Karpas-422 (cell line): ENCODE data around the gene MRPL58. TPM values are rescaled to one million over a fixed set of nuclear protein-coding genes. Genes with fewer than 3 reads are reported as not detected.

Experiments used
- DNase-seq: peaks from one replicate; pipeline ENCODE4 v3.0.0-alpha.2; 2015
- H2AFZ ChIP-seq: fragments of 200-600 bp; sonication (generic); 2 replicates; pipeline ENCODE4 v1.6.1; 2014; ENCODE audit warnings: antibody characterized with exemption, low read length, mixed read lengths
- H3K27ac ChIP-seq: fragments of 200-600 bp; sonication (generic); 2 replicates; pipeline ENCODE4 v1.5.1; 2014; ENCODE audit warnings: mild to moderate bottlenecking, low read length, moderate library complexity
- H3K27me3 ChIP-seq: fragments of 200-600 bp; sonication (generic); 2 replicates; pipeline ENCODE4 v1.6.1; 2014; ENCODE audit warnings: low read length, mixed read lengths
- H3K36me3 ChIP-seq: fragments of 200-600 bp; sonication (generic); 2 replicates; pipeline ENCODE4 v1.6.1; 2014; ENCODE audit warnings: low read length, mixed read lengths; ENCODE audit not compliant: insufficient read depth
- H3K4me1 ChIP-seq: fragments of 200-600 bp; sonication (generic); 2 replicates; pipeline ENCODE4 v1.6.1; 2014; ENCODE audit warnings: mild to moderate bottlenecking, low read length, mixed read lengths
- H3K4me2 ChIP-seq: fragments of 200-600 bp; sonication (generic); 2 replicates; pipeline ENCODE4 v1.6.1; 2014; ENCODE audit warnings: low read length, low read depth, mild to moderate bottlenecking; ENCODE audit not compliant: poor library complexity, severe bottlenecking
- H3K4me3 ChIP-seq: fragments of 200-600 bp; sonication (generic); 2 replicates; pipeline ENCODE4 v1.5.1; 2014; ENCODE audit warnings: mild to moderate bottlenecking, antibody characterized with exemption, low read length, mixed read lengths
- H3K79me2 ChIP-seq: fragments of 200-600 bp; sonication (generic); 2 replicates; pipeline ENCODE4 v1.6.1; 2014; ENCODE audit warnings: mild to moderate bottlenecking, low read length, mixed read lengths
- H3K9ac ChIP-seq: fragments of 200-600 bp; sonication (generic); 2 replicates; pipeline ENCODE4 v1.6.0; 2014; ENCODE audit warnings: low read length
- H3K9me2 ChIP-seq: fragments of 200-600 bp; sonication (generic), shearing (Covaris generic); replicated peaks from 2 replicates; pipeline ENCODE4 v1.6.0; 2014; ENCODE audit warnings: mild to moderate bottlenecking, low read length, moderate library complexity; ENCODE audit not compliant: insufficient read depth
- H3K9me3 ChIP-seq: fragments of 300-700, 200-600 bp; sonication (generic); 2 replicates; pipeline ENCODE4 v1.6.1; 2014; ENCODE audit warnings: low read length, mixed read lengths
- H4K20me1 ChIP-seq: fragments of 200-600 bp; sonication (generic); 2 replicates; pipeline ENCODE4 v1.6.1; 2014; ENCODE audit warnings: mild to moderate bottlenecking, antibody characterized with exemption, low read length, low read depth; ENCODE audit not compliant: insufficient read depth
- total RNA-seq: library from RNA; depleted of rRNA; stranded (reverse); fragments of >200 nt; shearing (Covaris generic); gene quantifications from 2 replicates; pipeline ENCODE4 v1.2.3, GENCODE V29; 2014; ENCODE audit warnings: low replicate concordance

Gene MRPL58
- total RNA-seq, 1 experiment from 2014 or later: 33.8 TPM

- Histone ChIP-seq H3K4me3 (no peak overlapping the region), H3K4me1 (peaks cover 15% of the 10 kb centered on the region), H3K9me3 (no peaks in the 10 kb centered on the region), H3K4me2 (no peak overlapping the region), H3K9ac (no peak overlapping the region), H3K79me2 (peaks cover 23% of the 10 kb centered on the region), H3K36me3 (peaks cover 13% of the 10 kb centered on the region; the same call in 1 of the 2 replicates), H3K27me3 (no peaks in the 10 kb centered on the region), H3K9me2 (no peaks in the 10 kb centered on the region), H4K20me1 (no peaks in the 10 kb centered on the region), H3K27ac (no peak overlapping the region), H2AFZ (no peak overlapping the region)
- DNase-seq: no peak
Measured at GRCh38 chr17:75051941-75052340, 39.5 kb downstream of the MRPL58 start.

- Histone ChIP-seq H3K9me3 (no peaks in the 10 kb centered on the region), H3K4me3 (no peak overlapping the region), H3K79me2 (no peaks in the 10 kb centered on the region), H3K9me2 (no peaks in the 10 kb centered on the region), H3K4me1 (no peaks in the 10 kb centered on the region), H4K20me1 (no peaks in the 10 kb centered on the region), H3K27ac (no peak overlapping the region), H3K36me3 (peaks cover 7% of the 10 kb centered on the region), H3K27me3 (no peaks in the 10 kb centered on the region), H2AFZ (no peak overlapping the region), H3K4me2 (no peak overlapping the region), H3K9ac (no peak overlapping the region)
- no peak for DNase-seq
Measured at GRCh38 chr17:75059369-75060345, 47.2 kb downstream of the MRPL58 start.

- Histone ChIP-seq H3K4me1 (no peaks in the 10 kb centered on the region), H3K36me3 (peaks cover 7% of the 10 kb centered on the region), H3K4me2 (no peak overlapping the region), H3K27ac (no peak overlapping the region), H3K9ac (no peak overlapping the region), H2AFZ (no peak overlapping the region), H4K20me1 (no peaks in the 10 kb centered on the region), H3K9me2 (no peaks in the 10 kb centered on the region), H3K9me3 (no peaks in the 10 kb centered on the region), H3K4me3 (no peak overlapping the region), H3K27me3 (no peaks in the 10 kb centered on the region), H3K79me2 (no peaks in the 10 kb centered on the region)
- DNase-seq: no peak
Measured at GRCh38 chr17:75060434-75061054, 48.1 kb downstream of the MRPL58 start.

GRCh38 chr17:75061055-75061438 is 48.6 kb downstream of the MRPL58 start:
- Histone ChIP-seq H3K36me3 (peaks cover 5% of the 10 kb centered on the region), H3K4me1 (no peaks in the 10 kb centered on the region), H3K9me3 (no peaks in the 10 kb centered on the region), H3K27ac (no peak overlapping the region), H2AFZ (no peak overlapping the region), H3K9me2 (no peaks in the 10 kb centered on the region), H3K9ac (no peak overlapping the region), H3K4me2 (no peak overlapping the region), H4K20me1 (no peaks in the 10 kb centered on the region), H3K4me3 (no peak overlapping the region), H3K27me3 (no peaks in the 10 kb centered on the region), H3K79me2 (no peaks in the 10 kb centered on the region)
- no peak for DNase-seq

- Histone ChIP-seq H4K20me1 (no peaks in the 10 kb centered on the region), H3K9me2 (no peaks in the 10 kb centered on the region), H3K27me3 (no peaks in the 10 kb centered on the region), H3K9me3 (no peaks in the 10 kb centered on the region), H3K36me3 (peaks cover 4% of the 10 kb centered on the region), H3K4me3 (no peak overlapping the region), H3K9ac (no peak overlapping the region), H3K4me2 (no peak overlapping the region), H3K79me2 (no peaks in the 10 kb centered on the region), H2AFZ (no peak overlapping the region), H3K4me1 (no peaks in the 10 kb centered on the region), H3K27ac (no peak overlapping the region)
- DNase-seq: no peak
Measured at GRCh38 chr17:75061618-75062017, 49.1 kb downstream of the MRPL58 start.

GRCh38 chr17:75063201-75063600 is 50.7 kb downstream of the MRPL58 start:
- no peaks in the 10 kb centered on the region for H4K20me1 ChIP-seq
- no peaks in the 10 kb centered on the region for H3K4me1 ChIP-seq
- DNase-seq: no peak
- no peak overlapping the region for H3K4me3 ChIP-seq
- no peak overlapping the region for H3K4me2 ChIP-seq
- H3K36me3 ChIP-seq: no peaks in the 10 kb centered on the region; the same call in none of the 2 replicates
- H3K9me2 ChIP-seq: no peaks in the 10 kb centered on the region
- no peak overlapping the region for H2AFZ ChIP-seq
- H3K79me2 ChIP-seq: no peaks in the 10 kb centered on the region
- H3K9ac ChIP-seq: no peak overlapping the region
- no peak overlapping the region for H3K27ac ChIP-seq
- no peaks in the 10 kb centered on the region for H3K27me3 ChIP-seq
- no peaks in the 10 kb centered on the region for H3K9me3 ChIP-seq

- no peaks in the 10 kb centered on the region; the same call in none of the 2 replicates for H3K36me3 ChIP-seq
- no peak overlapping the region for H2AFZ ChIP-seq
- no peak overlapping the region for H3K9ac ChIP-seq
- no peaks in the 10 kb centered on the region for H3K79me2 ChIP-seq
- H3K27ac ChIP-seq: no peak overlapping the region
- H3K9me3 ChIP-seq: no peaks in the 10 kb centered on the region
- H3K4me1 ChIP-seq: no peaks in the 10 kb centered on the region
- no peak overlapping the region for H3K4me3 ChIP-seq
- H3K4me2 ChIP-seq: no peak overlapping the region
- no peaks in the 10 kb centered on the region for H4K20me1 ChIP-seq
- no peaks in the 10 kb centered on the region for H3K9me2 ChIP-seq
- DNase-seq: no peak
- no peaks in the 10 kb centered on the region for H3K27me3 ChIP-seq
Measured at GRCh38 chr17:75063626-75064025, 51.2 kb downstream of the MRPL58 start.

GRCh38 chr17:75064040-75064439 is 51.6 kb downstream of the MRPL58 start:
- Histone ChIP-seq H3K27ac (no peak overlapping the region), H3K4me1 (no peaks in the 10 kb centered on the region), H3K27me3 (no peaks in the 10 kb centered on the region), H3K4me3 (no peak overlapping the region), H3K4me2 (no peak overlapping the region), H2AFZ (no peak overlapping the region), H3K79me2 (no peaks in the 10 kb centered on the region), H3K36me3 (no peaks in the 10 kb centered on the region; the same call in none of the 2 replicates), H3K9me2 (no peaks in the 10 kb centered on the region), H3K9me3 (no peaks in the 10 kb centered on the region), H4K20me1 (no peaks in the 10 kb centered on the region), H3K9ac (no peak overlapping the region)
- no peak for DNase-seq
